SK-N-SH (cell line): Measurements from ENCODE around the gene TIGD2. TPM values are rescaled to one million over a fixed set of nuclear protein-coding genes. Genes with fewer than 3 reads are reported as not detected.
A peak's percentile ranks its signal among the peaks of the same experiment; 100 is the strongest.

Experiments used
- CTCF ChIA-PET: fragments of 300-600, 350-600 bp; formaldehyde crosslinking; extraction: SDS; loops from one replicate; lab custom pipeline; 2021; lab: Yijun Ruan, JAX
- POLR2A ChIA-PET: fragments of 350-600 bp; sonication (Branson Sonifier 250); formaldehyde crosslinking; extraction: SDS; loops from one replicate; lab custom pipeline; 2020; ENCODE audit warnings: antibody characterized with exemption, inconsistent platforms; lab: Yijun Ruan, JAX
- DNase-seq: peaks from one replicate; pipeline ENCODE4 v3.0.0; 2012
- H2AFZ ChIP-seq: fragments of 200-600 bp; sonication (generic); 2 replicates; pipeline ENCODE4 v1.8.1; 2016; ENCODE audit warnings: antibody characterized with exemption, mild to moderate bottlenecking, low read depth
- H3F3A ChIP-seq: fragments of 200-600 bp; sonication (generic); replicated peaks from 2 replicates; pipeline ENCODE3; 2016; ENCODE audit warnings: antibody characterized with exemption, mild to moderate bottlenecking; ENCODE audit not compliant: insufficient read depth
- H3K27ac ChIP-seq, 2 experiments: fragments of 200-500 bp in 1 of 2; fragments of 200-600 bp in 1 of 2; sonication (Bioruptor generic) in 1 of 2; sonication (generic), shearing (Covaris generic) in 1 of 2; 2 replicates each; pipeline versions ENCODE4 v1.5.1 to v1.6.1; 2014 to 2016; ENCODE audit warnings: low read depth in 2 of 2, inconsistent platforms in 1 of 2, low read length in 1 of 2, mild to moderate bottlenecking in 1 of 2, mixed read lengths in 1 of 2
- H3K27me3 ChIP-seq: fragments of 200-600 bp; sonication (generic), shearing (Covaris generic); 2 replicates; pipeline ENCODE4 v1.6.1; 2016; ENCODE audit warnings: mixed run types; ENCODE audit not compliant: insufficient read depth
- H3K36me3 ChIP-seq, 2 experiments: fragments of 200-500 bp in 1 of 2; fragments of 200-600 bp in 1 of 2; sonication (Bioruptor generic) in 1 of 2; sonication (generic) in 1 of 2; replicated peaks in 1 of 2; 2 replicates each; pipeline versions ENCODE3 to v1.5.1; 2014 to 2016; ENCODE audit warnings: low read length in 1 of 2, mild to moderate bottlenecking in 1 of 2; ENCODE audit not compliant: insufficient read depth in 2 of 2, control insufficient read depth in 1 of 2
- H3K4me1 ChIP-seq, 2 experiments: fragments of 200-500 bp in 1 of 2; fragments of 200-600 bp in 1 of 2; sonication (Bioruptor generic) in 1 of 2; sonication (generic), shearing (Covaris generic) in 1 of 2; 2 replicates each; pipeline versions ENCODE4 v1.5.1 to v1.6.1; 2014 to 2016; ENCODE audit warnings: low read depth in 1 of 2, low read length in 1 of 2, mixed run types in 1 of 2; ENCODE audit not compliant: insufficient read depth in 2 of 2, control insufficient read depth in 1 of 2
- H3K4me2 ChIP-seq: fragments of 200-600 bp; sonication (generic), shearing (Covaris generic); 2 replicates; pipeline ENCODE4 v1.6.1; 2017; ENCODE audit warnings: mixed run types
- H3K4me3 ChIP-seq, 2 experiments: fragments of 200-500 bp in 1 of 2; fragments of 200-600 bp in 1 of 2; sonication (Bioruptor generic) in 1 of 2; sonication (generic), shearing (Covaris generic) in 1 of 2; 2 replicates each; pipeline versions ENCODE4 v1.5.1 to v1.8.1; 2014 to 2016; ENCODE audit warnings: low read depth in 2 of 2, inconsistent platforms in 1 of 2, low read length in 1 of 2, mild to moderate bottlenecking in 1 of 2, mixed read lengths in 1 of 2, moderate library complexity in 1 of 2
- H3K79me2 ChIP-seq: fragments of 200-600 bp; sonication (generic); 2 replicates; pipeline ENCODE4 v1.8.1; 2017; ENCODE audit warnings: mild to moderate bottlenecking; ENCODE audit not compliant: insufficient read depth
- H3K9ac ChIP-seq: fragments of 200-600 bp; sonication (generic); 2 replicates; pipeline ENCODE4 v1.6.1; 2017; ENCODE audit warnings: mixed run types
- H3K9me2 ChIP-seq: fragments of 200-600 bp; sonication (generic); 2 replicates; pipeline ENCODE4 v1.6.1; 2017; ENCODE audit warnings: mixed run types
- H3K9me3 ChIP-seq: fragments of 200-600 bp; sonication (generic); 2 replicates; pipeline ENCODE4 v1.6.1; 2017; ENCODE audit warnings: mixed run types, mild to moderate bottlenecking, moderate library complexity
- H4K20me1 ChIP-seq: fragments of 200-600 bp; sonication (generic); 2 replicates; pipeline ENCODE4 v1.6.1; 2017; ENCODE audit warnings: mild to moderate bottlenecking, mixed run types; ENCODE audit not compliant: insufficient read depth
- JUND ChIP-seq: IDR thresholded peaks from 2 replicates; pipeline ENCODE4 v1.4.0; 2012
- MEF2A ChIP-seq: IDR thresholded peaks from 2 replicates; pipeline ENCODE4 v1.4.0; 2012; ENCODE audit warnings: low read depth, borderline replicate concordance
- NFIC ChIP-seq: IDR thresholded peaks from 2 replicates; pipeline ENCODE4 v1.4.0; 2012; ENCODE audit warnings: borderline replicate concordance
- POLR2AphosphoS5 ChIP-seq: IDR thresholded peaks from 2 replicates; pipeline ENCODE4 v1.6.1; 2012; ENCODE audit warnings: low read depth, low read length
- RAD21 ChIP-seq: IDR thresholded peaks from 2 replicates; pipeline ENCODE4 v1.6.1; 2012; ENCODE audit warnings: mild to moderate bottlenecking, low read length
- RFX5 ChIP-seq: IDR thresholded peaks from 2 replicates; pipeline ENCODE4 v1.6.1; 2012; ENCODE audit warnings: mild to moderate bottlenecking, improper control_type of control experiment, low read length
- RXRA ChIP-seq: IDR thresholded peaks from 2 replicates; pipeline ENCODE4 v1.4.0; 2012; ENCODE audit warnings: low read depth, mild to moderate bottlenecking, borderline replicate concordance
- SIN3A ChIP-seq: IDR thresholded peaks from 2 replicates; pipeline ENCODE4 v1.6.1; 2012; ENCODE audit warnings: low read depth, mild to moderate bottlenecking, low read length, moderate library complexity, borderline replicate concordance
- SMC3 ChIP-seq: IDR thresholded peaks from 2 replicates; pipeline ENCODE4 v1.6.1; 2012; ENCODE audit warnings: low read depth, low read length, improper control_type of control experiment
- TCF12 ChIP-seq: IDR thresholded peaks from 2 replicates; pipeline ENCODE4 v1.4.0; 2012
- TEAD4 ChIP-seq: IDR thresholded peaks from 2 replicates; pipeline ENCODE4 v1.4.0; 2012; ENCODE audit warnings: mild to moderate bottlenecking, borderline replicate concordance; ENCODE audit not compliant: insufficient read depth
- USF2 ChIP-seq: fragments of 150-350 bp; IDR thresholded peaks from 2 replicates; pipeline ENCODE4 v1.6.1; 2017; ENCODE audit warnings: antibody characterized with exemption, low read length, low read depth, borderline replicate concordance
- ZBTB33 ChIP-seq: IDR thresholded peaks from 2 replicates; pipeline ENCODE4 v1.4.0; 2012; ENCODE audit warnings: low read depth, borderline replicate concordance
- WGBS: methylation state at CpG from one replicate; pipeline ENCODE4 v1.1.6; 2017; ENCODE audit warnings: low lambda C conversion rate; 5-methylcytosine and 5-hydroxymethylcytosine counted together
- polyA plus RNA-seq, 3 experiments: library from polyadenylated mRNA; depleted of rRNA; stranded (reverse); fragments of >200 nt; gene quantifications; 2 replicates each; pipeline ENCODE4 v1.2.3, GENCODE V29; 2012

Gene TIGD2
- polyA plus RNA-seq, 1 of the 3 experiments (the other 2 are of a cell fraction): 0.84 TPM

- TF ChIP-seq USF2 (no peak), RFX5 (no peak), TCF12 (peak; percentile 50), SIN3A (no peak), SMC3 (no peak), MEF2A (no peak)
- TF ChIP-seq, all 33 proteins: peak for 5
Measured at GRCh38 chr4:89136525-89136924, 25.2 kb downstream of the TIGD2 start (continued).

GRCh38 chr4:89137231-89137630 is 25.9 kb downstream of the TIGD2 start:
- H3K4me1 ChIP-seq: no peaks in the 10 kb centered on the region; a peak in 1 of 4 replicates
- H3K4me2 ChIP-seq: no peak overlapping the region
- H3K36me3 ChIP-seq: no peaks in the 10 kb centered on the region
- no peaks in the 10 kb centered on the region for H3K9me3 ChIP-seq
- WGBS: 93% methylated on average over 5 of the region's 5 CpGs
- no peaks in the 10 kb centered on the region for H4K20me1 ChIP-seq
- H3K9me2 ChIP-seq: no peaks in the 10 kb centered on the region
- peak overlapping the region in 1 of 2 experiments; percentile 64; a peak in 1 of 4 replicates for H3K27ac ChIP-seq
- no peak overlapping the region for H3K4me3 ChIP-seq
- no peak for DNase-seq
- TF ChIP-seq RAD21: no peak
- no peak for TF ChIP-seq TEAD4
- no peak for TF ChIP-seq ZBTB33
- no peak for TF ChIP-seq POLR2AphosphoS5
- H2AFZ ChIP-seq: no peak overlapping the region
- H3K9ac ChIP-seq: no peak overlapping the region
- no peaks in the 10 kb centered on the region for H3K79me2 ChIP-seq
- POLR2A ChIA-PET: no interaction called here
- peaks cover 16% of the 10 kb centered on the region for H3F3A ChIP-seq
- no peaks in the 10 kb centered on the region for H3K27me3 ChIP-seq
- CTCF ChIA-PET: no interaction called here

- TF ChIP-seq RXRA (no peak), ZBTB33 (no peak), JUND (no peak), NFIC (no peak)
- TF ChIP-seq, all 33 proteins: peak for 0
- Histone ChIP-seq H4K20me1 (no peaks in the 10 kb centered on the region), H3K4me2 (no peak overlapping the region), H3K36me3 (no peaks in the 10 kb centered on the region), H3K4me3 (no peak overlapping the region), H3F3A (peaks cover 16% of the 10 kb centered on the region), H3K9me2 (no peaks in the 10 kb centered on the region), H3K27me3 (no peaks in the 10 kb centered on the region), H3K4me1 (no peaks in the 10 kb centered on the region; a peak in 1 of 4 replicates), H2AFZ (no peak overlapping the region), H3K9me3 (no peaks in the 10 kb centered on the region), H3K9ac (no peak overlapping the region), H3K27ac (no peak overlapping the region), H3K79me2 (no peaks in the 10 kb centered on the region)
- ChIA-PET POLR2A (no interaction called here), CTCF (no interaction called here)
- no peak for DNase-seq
- 91% methylated on average over 11 of the region's 12 CpGs for WGBS
Measured at GRCh38 chr4:89137695-89138094, 26.4 kb downstream of the TIGD2 start.
